Measurements from ENCODE around the gene CLEC20A. TPM values are rescaled to one million over a fixed set of nuclear protein-coding genes. Genes with fewer than 3 reads are reported as not detected.

CLEC20A gene
- total and polyA plus RNA-seq, 2 experiments from 2014 or later: not detected

- no peak overlapping the region for H3K27ac Mint-ChIP-seq
- no peak overlapping the region for H3K27ac ChIP-seq (ENCODE audit: low read depth)
- no peak overlapping the region for H3K4me3 Mint-ChIP-seq
- peak overlapping the region; percentile 37; the same call in 1 of the 2 replicates for H3K4me3 ChIP-seq
- H3K4me2 ChIP-seq: no peak overlapping the region
- peak; percentile 80 for ATAC-seq
- H2AFZ ChIP-seq: peak overlapping the region; percentile 83
- peak; percentile 45 for DNase-seq (ENCODE audit: low spot score)
- no peaks in the 10 kb centered on the region for H3K4me1 ChIP-seq (ENCODE audit: insufficient read depth)
- TF ChIP-seq ETS1 (IDR thresholded peaks at IDR 0.05): no peak
- peaks cover 6% of the 10 kb centered on the region for H3K4me1 Mint-ChIP-seq
- H3K36me3 ChIP-seq (ENCODE audit: insufficient read depth): no peaks in the 10 kb centered on the region
- no peaks in the 10 kb centered on the region; the same call in 2 of the 3 replicates for H3K36me3 Mint-ChIP-seq (ENCODE audit: low read depth)
- H3K9me3 Mint-ChIP-seq: no peaks in the 10 kb centered on the region
- H3K27me3 Mint-ChIP-seq (ENCODE audit: insufficient read depth, low read depth, poor library complexity): peaks cover 10% of the 10 kb centered on the region
- 0 out of 2 replicates have a peak, but pooled peaks cover 6% of the 10 kb centered on the region for H3F3A ChIP-seq (replicated peaks; ENCODE audit: low read depth)
- H3K9me2 ChIP-seq (ENCODE audit: insufficient read depth): no peaks in the 10 kb centered on the region
- no peaks in the 10 kb centered on the region for H4K20me1 ChIP-seq (replicated peaks; ENCODE audit: insufficient read depth)
- H3K79me2 ChIP-seq (replicated peaks; ENCODE audit: insufficient read depth): no peaks in the 10 kb centered on the region
- H3K27me3 ChIP-seq (ENCODE audit: insufficient read depth): no peaks in the 10 kb centered on the region
Measured at GRCh38 chr1:178486100-178487069, 10.4 kb downstream of the CLEC20A start.

- Histone ChIP-seq H3K9me2 (ENCODE audit: insufficient read depth) (no peaks in the 10 kb centered on the region), H3F3A (replicated peaks; ENCODE audit: low read depth) (0 out of 2 replicates have a peak, but pooled peaks cover 6% of the 10 kb centered on the region), H3K4me3 (no peak overlapping the region), H3K4me1 (ENCODE audit: insufficient read depth) (no peaks in the 10 kb centered on the region), H4K20me1 (replicated peaks; ENCODE audit: insufficient read depth) (no peaks in the 10 kb centered on the region), H3K79me2 (replicated peaks; ENCODE audit: insufficient read depth) (no peaks in the 10 kb centered on the region), H2AFZ (no peak overlapping the region), H3K27me3 (ENCODE audit: insufficient read depth) (no peaks in the 10 kb centered on the region), H3K36me3 (ENCODE audit: insufficient read depth) (no peaks in the 10 kb centered on the region), H3K4me2 (no peak overlapping the region), H3K27ac (ENCODE audit: low read depth) (no peak overlapping the region)
- Mint-ChIP-seq H3K36me3 (ENCODE audit: low read depth) (peaks cover 4% of the 10 kb centered on the region), H3K9me3 (no peaks in the 10 kb centered on the region), H3K27ac (no peak overlapping the region), H3K4me1 (peaks cover 6% of the 10 kb centered on the region), H3K27me3 (ENCODE audit: insufficient read depth, low read depth, poor library complexity) (peaks cover 10% of the 10 kb centered on the region), H3K4me3 (no peak overlapping the region)
- DNase-seq (ENCODE audit: low spot score) (no peak), ATAC-seq (no peak)
- TF ChIP-seq REST (IDR thresholded peaks at IDR 0.05; ENCODE audit: unreplicated experiment) (no peak), CREB1 (CRISPR knock-in tag; IDR thresholded peaks at IDR 0.05; ENCODE audit: low read depth) (no peak), ETS1 (IDR thresholded peaks at IDR 0.05) (no peak), ZNF462 (CRISPR knock-in tag; IDR thresholded peaks at IDR 0.05) (no peak), JUNB (IDR thresholded peaks at IDR 0.05; ENCODE audit: unreplicated experiment) (no peak), ZNF114 (CRISPR knock-in tag; IDR thresholded peaks at IDR 0.05) (no peak)
Measured at GRCh38 chr1:178485541-178485981, 11.2 kb downstream of the CLEC20A start.

Data from GM23338 (cell line).